Smooth muscle cell of the brain vasculature (primary cell): ENCODE results near the gene CORO2A.

ENCODE experiments used
- DNase-seq: peaks from one replicate; pipeline ENCODE4 v3.0.0-alpha.2; 2012; ENCODE audit warnings: low read depth, low spot score

CORO2A gene

DNA sequence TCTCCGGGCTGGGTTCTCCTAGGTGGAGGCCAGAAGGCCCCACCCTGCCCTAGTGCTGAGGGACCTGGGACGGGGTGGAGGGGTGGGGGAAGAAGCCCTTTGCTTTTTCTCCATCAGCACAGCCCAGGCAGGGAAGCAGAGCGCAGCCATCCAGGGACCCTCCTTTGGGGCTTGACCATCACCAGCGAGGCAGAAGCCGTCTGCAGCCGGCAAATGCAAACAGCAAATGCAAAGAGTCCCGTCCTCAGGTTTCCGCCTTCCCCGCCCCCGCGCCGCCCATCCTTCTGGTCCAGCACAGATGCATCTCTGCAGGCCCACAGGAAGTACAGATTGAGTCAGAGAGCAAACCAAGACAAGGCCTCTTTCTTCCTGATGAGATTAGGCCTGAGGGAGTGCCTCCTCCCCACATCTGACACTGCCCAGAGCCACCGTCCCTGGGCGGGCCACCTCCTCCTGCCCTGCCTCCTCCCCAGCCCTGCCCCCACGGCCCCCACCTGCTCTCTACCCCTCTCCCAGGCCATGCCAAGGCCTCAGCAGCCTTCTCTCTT lies 23.4 kb downstream of the CORO2A start:
- no peak for DNase-seq

DNA sequence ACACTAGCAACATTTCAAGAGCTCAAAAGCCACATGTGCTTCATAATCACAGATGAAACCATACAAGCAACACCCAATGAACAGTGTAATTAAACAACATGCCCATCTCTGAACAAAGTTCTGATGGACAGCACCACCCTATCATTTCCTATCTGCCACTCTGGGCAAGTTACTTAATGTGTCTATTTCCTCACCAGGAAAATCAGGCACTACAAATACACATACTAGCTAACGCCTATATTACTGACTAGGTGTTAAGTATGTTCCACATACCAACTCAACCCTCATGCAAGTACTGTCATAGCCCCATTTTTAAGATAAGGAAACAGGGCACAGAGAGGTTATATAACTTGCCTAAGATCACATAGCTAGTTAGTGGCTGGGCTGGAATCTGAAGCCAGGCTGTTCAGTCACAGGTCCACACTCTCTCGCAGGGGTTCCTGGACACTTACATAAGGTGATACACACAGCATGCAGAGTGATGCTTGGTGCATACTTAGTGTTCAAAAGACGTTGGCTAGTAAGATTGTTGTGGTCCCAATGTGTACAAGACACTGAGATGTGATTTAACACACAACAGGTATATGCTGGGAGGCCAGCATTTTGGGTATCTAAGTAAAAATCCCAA lies 24.2 kb downstream of the CORO2A start:
- DNase-seq: no peak

- DNase-seq: no peak
Observed at GRCh38 chr9:98164912-98165311, 27.5 kb downstream of the CORO2A start.

GRCh38 chr9:98162613-98163012 lies 29.8 kb downstream of the CORO2A start:
- no peak for DNase-seq

DNA sequence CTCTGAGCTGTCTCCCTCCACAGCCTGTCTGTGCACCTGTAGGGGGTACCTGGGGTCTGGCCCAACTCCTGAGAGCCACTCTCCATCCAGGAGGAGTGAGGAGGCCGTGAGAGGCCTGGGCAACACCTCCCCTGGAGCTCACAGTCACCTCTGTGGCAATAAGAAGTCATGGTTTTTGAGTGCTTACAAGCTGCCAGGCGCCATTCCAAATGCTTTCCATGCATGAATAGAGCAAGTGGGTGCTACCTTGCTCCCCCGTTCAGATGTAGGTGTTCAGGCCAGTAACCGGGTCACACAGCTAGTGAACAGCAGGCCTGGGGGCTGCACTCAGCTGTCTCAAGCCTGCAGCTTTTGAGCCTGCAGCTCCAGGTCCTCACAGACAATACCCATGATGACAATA lies 30.6 kb downstream of the CORO2A start:
- DNase-seq: no peak

GRCh38 chr9:98159790-98160189 lies 32.6 kb downstream of the CORO2A start:
- no peak for DNase-seq

GRCh38 chr9:98159301-98159700 lies 33.1 kb downstream of the CORO2A start:
- no peak for DNase-seq

- no peak for DNase-seq
Observed at GRCh38 chr9:98158071-98158831, 34.2 kb downstream of the CORO2A start.

- DNase-seq: no peak
Observed at GRCh38 chr9:98157372-98157771, 35.1 kb downstream of the CORO2A start.

DNA sequence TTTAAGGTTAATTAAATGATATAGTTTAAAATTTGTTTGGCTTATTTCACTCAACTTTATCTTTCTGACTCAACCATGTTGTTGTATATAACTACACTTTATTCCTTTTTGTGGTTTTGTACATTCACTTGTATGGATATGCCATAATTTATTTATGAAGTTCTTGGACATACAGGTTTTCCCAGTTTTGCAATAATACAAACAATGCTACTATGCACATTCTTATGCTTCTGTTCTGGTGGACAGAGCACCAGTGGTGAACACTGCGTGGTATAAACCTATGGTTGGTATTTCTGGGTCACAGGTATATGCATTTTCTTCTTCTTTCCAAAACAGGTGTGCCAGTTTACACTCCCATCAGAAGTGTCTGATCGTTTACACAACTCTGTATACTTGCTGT lies 37.8 kb downstream of the CORO2A start:
- DNase-seq: no peak

DNA sequence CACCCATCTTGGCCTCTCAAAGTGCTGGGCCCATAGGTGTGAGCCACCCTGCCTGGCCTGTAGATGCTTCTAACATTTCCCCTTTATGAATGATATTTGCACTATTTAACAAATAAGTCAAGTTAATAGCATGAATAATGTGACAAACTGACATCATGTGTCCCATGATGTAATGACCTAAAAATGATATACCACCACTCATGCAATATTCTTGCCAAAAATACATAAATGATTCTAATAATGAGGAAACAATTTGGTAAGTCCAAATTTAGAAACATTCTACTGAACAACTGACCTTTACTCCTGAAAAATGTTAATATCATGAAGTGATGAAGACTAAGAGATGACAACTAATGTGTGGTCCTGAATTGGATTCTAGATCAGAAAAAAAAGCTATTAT lies 39.9 kb downstream of the CORO2A start:
- DNase-seq: no peak

DNA sequence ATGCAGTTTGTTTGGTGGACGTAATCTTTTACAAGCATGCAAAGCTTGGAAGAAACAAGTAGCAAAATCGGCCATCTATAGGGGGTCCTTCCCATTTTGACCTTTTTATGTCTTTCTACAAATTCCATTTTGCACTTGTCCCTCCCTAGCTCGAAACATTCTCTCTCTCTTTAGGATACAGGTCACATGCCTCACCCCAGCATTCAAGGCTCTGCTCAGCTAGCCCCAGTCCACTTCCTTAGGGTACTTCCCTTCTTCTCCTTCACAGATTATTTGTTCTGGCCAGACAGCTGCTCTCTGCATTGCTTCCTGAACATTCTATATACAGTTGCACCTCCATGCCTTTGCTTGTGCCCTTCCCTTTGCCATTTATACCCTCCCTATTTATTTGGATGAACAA lies 41.7 kb downstream of the CORO2A start:
- DNase-seq: no peak

DNA sequence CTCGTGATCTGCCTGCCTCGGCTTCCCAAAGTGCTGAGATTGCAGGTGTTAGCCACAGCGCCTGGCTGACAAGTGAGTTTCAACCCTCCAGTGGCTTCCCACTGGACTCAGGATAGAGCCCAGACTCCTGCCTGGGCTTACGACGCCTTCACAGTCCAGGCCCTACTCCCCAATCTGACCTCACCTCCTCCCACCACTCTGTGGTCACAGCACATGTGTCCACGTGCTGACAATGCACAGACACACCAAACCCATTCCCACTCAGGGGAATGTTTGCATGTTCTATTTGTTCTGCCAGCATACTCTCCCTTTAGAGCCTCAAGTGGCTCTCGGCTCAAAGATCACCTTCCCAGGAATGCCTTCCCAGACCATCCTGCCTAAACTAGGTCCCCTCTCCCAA lies 42.3 kb downstream of the CORO2A start:
- no peak for DNase-seq

DNA sequence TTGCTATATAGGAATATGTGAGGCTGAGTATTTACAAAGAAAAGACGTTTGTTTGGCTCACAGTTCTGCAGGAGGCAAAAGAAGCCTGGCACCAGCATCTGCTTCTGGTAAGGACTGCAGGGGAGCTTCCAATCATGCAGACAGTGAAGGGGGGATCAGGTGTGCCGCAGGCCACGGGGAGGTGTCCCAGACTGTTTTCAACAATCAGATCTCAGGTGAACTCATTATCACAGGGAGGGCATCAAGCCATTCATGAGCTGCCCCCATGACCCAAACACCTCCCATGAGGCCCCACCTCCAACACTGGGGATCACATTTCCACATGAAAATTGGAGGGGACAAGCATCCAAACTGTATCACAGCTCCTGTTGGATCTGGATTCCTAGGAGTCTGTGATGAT lies 43.0 kb downstream of the CORO2A start:
- no peak for DNase-seq

DNA sequence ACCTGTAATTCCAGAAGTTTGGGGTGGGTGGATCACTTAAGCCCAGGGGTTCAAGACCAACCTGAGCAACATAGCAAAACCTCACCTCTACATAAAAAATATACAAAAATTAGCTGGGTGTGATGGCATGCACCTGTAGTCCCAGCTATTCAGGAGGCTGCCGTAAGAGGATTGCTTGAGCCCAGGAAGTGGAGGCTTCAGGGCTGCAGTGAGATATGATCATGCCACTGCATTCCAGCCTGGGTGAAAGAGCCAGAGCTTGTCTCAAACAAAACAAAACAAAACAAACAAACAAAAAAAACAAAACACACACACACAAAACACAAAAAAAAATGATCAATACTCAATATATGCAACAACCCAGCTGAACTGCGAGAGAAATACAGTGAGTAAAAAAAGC lies 44.0 kb downstream of the CORO2A start:
- DNase-seq: no peak

DNA sequence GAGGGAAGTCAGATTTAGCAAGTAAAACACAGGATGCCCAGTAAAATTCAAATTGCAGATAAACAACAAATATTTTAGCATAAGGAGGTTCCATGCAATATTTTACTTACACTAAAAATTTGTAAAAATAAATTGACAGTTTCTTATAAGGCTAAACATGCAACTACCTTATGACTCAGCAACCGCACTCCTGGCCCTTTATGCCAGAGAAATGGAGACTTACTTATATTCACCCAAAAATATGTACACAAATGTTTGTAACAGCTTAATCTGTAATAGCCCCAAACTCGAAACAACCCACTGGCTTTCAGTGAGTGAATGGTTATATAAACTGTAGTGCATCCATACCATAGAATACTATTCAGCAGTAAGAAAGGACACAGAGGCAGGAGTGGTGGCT lies 44.9 kb downstream of the CORO2A start:
- DNase-seq: no peak

- no peak for DNase-seq
Observed at GRCh38 chr9:98146101-98146991, 46.1 kb downstream of the CORO2A start.

DNA sequence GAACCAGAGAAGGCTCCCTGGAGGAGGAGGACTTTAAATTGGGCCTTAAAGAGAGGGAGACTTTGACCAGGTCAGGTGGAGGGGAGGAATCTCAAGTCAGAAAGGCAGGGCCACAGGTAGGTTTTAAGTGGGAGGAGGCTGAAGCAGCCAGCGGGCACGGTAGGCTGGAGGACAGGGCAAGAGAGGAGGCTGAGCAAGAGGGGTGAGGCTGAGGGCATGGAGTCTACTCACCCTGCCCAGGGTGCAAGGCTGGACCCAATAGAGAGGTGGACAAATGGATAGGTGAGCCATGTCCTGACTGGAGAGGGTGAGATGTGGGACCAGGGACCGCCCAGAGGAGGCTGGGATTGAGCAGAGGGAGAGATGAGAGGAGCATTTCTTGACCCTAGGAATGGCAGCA lies 47.8 kb downstream of the CORO2A start:
- DNase-seq: no peak

DNA sequence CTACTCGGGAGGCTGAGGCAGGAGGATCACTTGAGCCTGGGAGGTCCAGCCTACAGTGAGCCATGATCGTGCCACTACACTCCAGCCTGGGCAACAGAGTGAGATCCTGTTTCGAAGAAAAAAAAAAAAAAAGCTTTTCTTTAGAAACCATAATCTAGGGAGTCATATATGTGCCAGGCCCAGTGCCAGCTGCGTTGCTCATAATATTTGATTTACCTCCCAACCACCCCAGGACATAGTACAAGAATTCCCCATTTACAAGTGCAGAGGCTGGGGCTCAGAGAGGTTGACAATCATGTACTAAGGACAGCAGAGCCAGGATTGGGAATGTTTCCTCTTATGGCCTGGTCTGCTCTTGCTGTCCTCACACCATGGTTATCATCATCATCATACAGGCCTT lies 48.4 kb downstream of the CORO2A start:
- DNase-seq: no peak

DNA sequence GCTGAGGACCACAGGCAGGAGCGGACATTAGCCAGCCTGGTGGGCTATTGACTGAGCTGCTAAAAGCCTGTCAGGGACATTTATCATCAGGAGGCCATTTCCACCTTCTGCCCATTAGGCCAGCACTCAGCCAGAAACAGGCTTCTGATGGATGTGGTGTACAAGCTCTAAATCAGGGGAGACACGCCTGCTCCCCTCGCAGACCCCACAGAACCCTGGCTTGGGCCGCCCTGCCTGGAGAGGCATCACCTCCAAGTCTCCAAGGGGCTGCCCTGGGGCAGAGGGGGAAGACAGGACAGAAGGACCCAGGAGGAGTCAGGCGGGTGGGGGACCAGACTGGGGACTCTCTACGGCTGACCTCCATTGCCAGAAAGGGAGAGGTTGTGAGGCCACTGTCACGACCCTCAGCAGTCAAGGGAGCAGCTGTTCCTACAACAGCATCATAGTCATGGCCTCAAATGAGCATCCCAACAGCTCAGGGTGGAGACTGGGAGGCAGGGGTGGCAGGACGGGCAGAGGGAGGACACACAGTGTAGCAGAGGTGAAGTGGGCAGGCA lies 49.4 kb downstream of the CORO2A start:
- no peak for DNase-seq

DNA sequence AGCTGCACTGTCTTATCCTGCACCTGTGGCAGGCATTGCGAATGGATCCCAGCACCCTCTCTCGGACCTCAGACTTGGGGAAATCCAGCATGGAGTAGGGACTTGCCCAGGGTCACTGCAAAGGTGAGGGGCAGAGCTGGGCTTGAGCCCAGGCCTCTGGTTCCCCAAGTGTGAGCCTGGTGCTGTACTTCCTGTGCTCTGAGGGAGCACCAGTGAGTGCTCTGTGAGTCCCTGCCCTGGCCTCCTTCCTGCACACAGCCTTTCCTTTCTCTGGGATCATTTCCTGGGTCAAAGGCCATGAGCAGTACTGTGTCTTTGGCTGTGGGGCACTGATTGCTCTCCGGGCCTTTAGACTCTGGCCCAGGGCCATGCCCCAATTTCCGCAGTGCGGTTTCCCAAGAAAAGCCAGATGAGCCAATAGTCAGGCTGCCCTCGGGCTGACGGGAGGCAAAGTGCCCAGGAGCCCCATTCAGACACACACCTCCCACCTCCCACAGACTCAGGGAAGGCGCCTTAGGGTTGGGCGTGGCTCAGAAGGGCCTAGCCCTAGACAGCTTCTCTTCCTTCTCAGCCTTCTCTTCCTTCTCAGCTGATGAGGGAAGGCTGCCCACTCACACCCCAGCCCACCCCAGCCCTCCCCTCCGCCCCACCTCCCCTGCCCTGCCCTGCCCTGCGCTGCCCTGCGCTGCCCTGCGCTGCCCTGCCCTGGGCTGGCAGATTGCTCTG lies 50.1 kb downstream of the CORO2A start:
- no peak for DNase-seq
